Spleen (tissue), 3 donors: ENCODE data around the gene KLHL14.

Experiments
- POLR2A ChIP-seq, 3 donors: fragments of 450-650 bp; IDR thresholded peaks; one replicate each; pipeline ENCODE4 v1.5.1; 2017; ENCODE audit warnings: antibody characterized with exemption in 3 of 3, mild to moderate bottlenecking in 1 of 3
- POLR2AphosphoS5 ChIP-seq, 3 donors: sonication (generic); formaldehyde crosslinking; IDR thresholded peaks; one replicate each; pipeline ENCODE4 v1.5.1; 2017; ENCODE audit warnings: antibody characterized with exemption in 3 of 3

DNA sequence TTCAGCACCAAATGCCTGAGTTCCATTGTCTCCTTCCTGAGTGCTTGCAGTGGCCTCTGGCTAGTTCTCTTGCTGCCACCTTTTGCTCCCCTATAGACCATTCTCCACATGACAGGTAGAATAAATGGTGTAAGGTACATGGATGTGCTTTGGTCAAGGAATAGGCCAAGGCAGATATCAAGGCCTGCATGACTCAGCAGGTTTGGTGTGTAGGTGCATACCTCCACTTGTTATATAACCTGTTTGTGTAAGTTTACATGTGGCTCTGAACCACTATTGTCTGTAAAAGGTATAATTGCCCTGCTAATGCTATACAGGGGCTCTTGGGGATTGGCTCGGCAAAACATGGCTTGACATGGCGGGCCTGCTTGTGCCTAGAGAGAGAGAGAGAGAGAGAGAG lies 143.5 kb downstream of the KLHL14 start:
- TF ChIP-seq POLR2AphosphoS5 (IDR thresholded peaks at IDR 0.05) (no peak), POLR2A (IDR thresholded peaks at IDR 0.05) (no peak)
